Mammary epithelial cell (primary cell): ENCODE measurements around the gene TUBGCP2.

Source experiments
- EZH2 ChIP-seq: IDR thresholded peaks from 2 replicates; pipeline ENCODE4 v1.6.1; 2012; ENCODE audit warnings: low read length, inconsistent platforms, borderline replicate concordance
- TF ChIP-seq, protein P1 (sequence below), 2 donors: IDR thresholded peaks in 1 of 2; conservative IDR thresholded peaks in 1 of 2; 2 replicates each; pipeline ENCODE4 v1.5.1; 2011 to 2012; ENCODE audit warnings: inconsistent platforms in 2 of 2, low read length in 2 of 2, mild to moderate bottlenecking in 2 of 2, control low read depth in 1 of 2, low read depth in 1 of 2; ENCODE audit not compliant: insufficient read depth in 1 of 2; ENCODE audit errors: extremely low read depth in 1 of 2

DNA sequence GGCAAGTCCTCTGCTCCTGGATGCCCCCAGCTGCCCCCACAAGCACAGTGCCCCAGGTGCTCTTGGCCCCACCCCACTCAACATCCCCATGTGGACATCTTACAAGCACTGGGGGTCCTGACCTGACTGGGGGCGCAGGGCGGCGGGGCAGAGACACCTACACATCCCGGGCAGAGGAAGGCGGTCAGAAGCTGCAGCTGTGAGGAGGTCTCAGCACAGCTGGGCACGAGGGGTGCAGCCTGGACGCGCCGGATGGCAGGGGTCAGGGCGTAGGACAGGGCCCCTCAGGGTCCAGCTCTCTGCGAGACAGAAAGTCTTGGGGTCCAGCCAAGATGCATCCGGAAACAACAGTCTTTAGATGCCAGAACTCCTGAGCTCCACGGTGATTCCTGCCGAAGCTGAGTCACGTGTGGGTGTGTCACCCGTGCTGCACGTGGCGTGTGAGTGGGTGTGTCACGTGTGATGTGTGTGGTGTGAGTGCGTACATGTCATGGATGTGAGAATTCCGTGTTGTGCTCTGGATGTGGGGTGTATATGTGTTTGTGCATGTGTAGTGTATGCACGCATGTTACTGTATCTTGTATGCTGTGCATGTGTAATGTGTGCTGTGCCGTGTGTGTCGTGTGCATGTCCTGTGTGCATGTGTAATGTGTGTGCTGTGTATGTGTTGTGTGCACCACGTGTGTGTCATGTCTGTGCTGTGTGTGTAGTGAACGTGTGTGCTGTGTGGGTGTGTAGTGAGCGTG is 65.9 kb downstream of the TUBGCP2 start:
- TF ChIP-seq, protein P1, sequence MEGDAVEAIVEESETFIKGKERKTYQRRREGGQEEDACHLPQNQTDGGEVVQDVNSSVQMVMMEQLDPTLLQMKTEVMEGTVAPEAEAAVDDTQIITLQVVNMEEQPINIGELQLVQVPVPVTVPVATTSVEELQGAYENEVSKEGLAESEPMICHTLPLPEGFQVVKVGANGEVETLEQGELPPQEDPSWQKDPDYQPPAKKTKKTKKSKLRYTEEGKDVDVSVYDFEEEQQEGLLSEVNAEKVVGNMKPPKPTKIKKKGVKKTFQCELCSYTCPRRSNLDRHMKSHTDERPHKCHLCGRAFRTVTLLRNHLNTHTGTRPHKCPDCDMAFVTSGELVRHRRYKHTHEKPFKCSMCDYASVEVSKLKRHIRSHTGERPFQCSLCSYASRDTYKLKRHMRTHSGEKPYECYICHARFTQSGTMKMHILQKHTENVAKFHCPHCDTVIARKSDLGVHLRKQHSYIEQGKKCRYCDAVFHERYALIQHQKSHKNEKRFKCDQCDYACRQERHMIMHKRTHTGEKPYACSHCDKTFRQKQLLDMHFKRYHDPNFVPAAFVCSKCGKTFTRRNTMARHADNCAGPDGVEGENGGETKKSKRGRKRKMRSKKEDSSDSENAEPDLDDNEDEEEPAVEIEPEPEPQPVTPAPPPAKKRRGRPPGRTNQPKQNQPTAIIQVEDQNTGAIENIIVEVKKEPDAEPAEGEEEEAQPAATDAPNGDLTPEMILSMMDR (conservative IDR thresholded peaks at IDR 0.05 in 1 of 2, IDR thresholded peaks at IDR 0.05 in 1 of 2; ENCODE audit: extremely low read depth in 1 of 2, insufficient read depth in 1 of 2, low read depth in 1 of 2, low read length in 2 of 2), result no peak
- TF ChIP-seq EZH2, result no peak
